ENCODE results near the gene ACAP3. TPM values are rescaled to one million over a fixed set of nuclear protein-coding genes. Genes with fewer than 3 reads are reported as not detected.
A peak's percentile ranks its signal among the peaks of the same experiment; 100 is the strongest.

Gene ACAP3
- total RNA-seq, 1 donor from 2014 or later = 97.3 TPM

GRCh38 chr1:1272341-1273208 lies 35.2 kb downstream of the ACAP3 start:
- Mint-ChIP-seq H3K9me3 (no peaks in the 10 kb centered on the region), H3K4me3 (peak overlapping the region; percentile 84), H3K27me3 (ENCODE audit: low read depth) (no peaks in the 10 kb centered on the region), H3K36me3 (peaks cover 1% of the 10 kb centered on the region), H3K27ac (peak overlapping the region; percentile 87), H3K4me1 (peaks cover 33% of the 10 kb centered on the region)
- no peak for DNase-seq (ENCODE audit: low spot score in 2 of 2, unreplicated experiment in 2 of 2)
- TF ChIP-seq, protein P1, sequence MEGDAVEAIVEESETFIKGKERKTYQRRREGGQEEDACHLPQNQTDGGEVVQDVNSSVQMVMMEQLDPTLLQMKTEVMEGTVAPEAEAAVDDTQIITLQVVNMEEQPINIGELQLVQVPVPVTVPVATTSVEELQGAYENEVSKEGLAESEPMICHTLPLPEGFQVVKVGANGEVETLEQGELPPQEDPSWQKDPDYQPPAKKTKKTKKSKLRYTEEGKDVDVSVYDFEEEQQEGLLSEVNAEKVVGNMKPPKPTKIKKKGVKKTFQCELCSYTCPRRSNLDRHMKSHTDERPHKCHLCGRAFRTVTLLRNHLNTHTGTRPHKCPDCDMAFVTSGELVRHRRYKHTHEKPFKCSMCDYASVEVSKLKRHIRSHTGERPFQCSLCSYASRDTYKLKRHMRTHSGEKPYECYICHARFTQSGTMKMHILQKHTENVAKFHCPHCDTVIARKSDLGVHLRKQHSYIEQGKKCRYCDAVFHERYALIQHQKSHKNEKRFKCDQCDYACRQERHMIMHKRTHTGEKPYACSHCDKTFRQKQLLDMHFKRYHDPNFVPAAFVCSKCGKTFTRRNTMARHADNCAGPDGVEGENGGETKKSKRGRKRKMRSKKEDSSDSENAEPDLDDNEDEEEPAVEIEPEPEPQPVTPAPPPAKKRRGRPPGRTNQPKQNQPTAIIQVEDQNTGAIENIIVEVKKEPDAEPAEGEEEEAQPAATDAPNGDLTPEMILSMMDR (IDR thresholded peaks at IDR 0.05; ENCODE audit: unreplicated experiment) = no peak

GRCh38 chr1:1270813-1271212 lies 36.9 kb downstream of the ACAP3 start:
- Mint-ChIP-seq H3K27ac (peak overlapping the region; percentile 59), H3K4me3 (peak overlapping the region; percentile 65), H3K4me1 (peaks cover 33% of the 10 kb centered on the region), H3K9me3 (no peaks in the 10 kb centered on the region), H3K27me3 (ENCODE audit: low read depth) (no peaks in the 10 kb centered on the region), H3K36me3 (peaks cover 8% of the 10 kb centered on the region)
- TF ChIP-seq, protein P1 (IDR thresholded peaks at IDR 0.05; ENCODE audit: unreplicated experiment) = no peak
- DNase-seq (ENCODE audit: low spot score in 2 of 2, unreplicated experiment in 2 of 2) = no peak

- H3K4me1 Mint-ChIP-seq = peaks cover 28% of the 10 kb centered on the region
- H3K36me3 Mint-ChIP-seq = peaks cover 10% of the 10 kb centered on the region
- TF ChIP-seq, protein P1 (IDR thresholded peaks at IDR 0.05; ENCODE audit: unreplicated experiment) = no peak
- no peaks in the 10 kb centered on the region for H3K9me3 Mint-ChIP-seq
- DNase-seq (ENCODE audit: low spot score in 2 of 2, unreplicated experiment in 2 of 2) = no peak
- no peaks in the 10 kb centered on the region for H3K27me3 Mint-ChIP-seq (ENCODE audit: low read depth)
- H3K27ac Mint-ChIP-seq = no peak overlapping the region
- no peak overlapping the region for H3K4me3 Mint-ChIP-seq
Measured at GRCh38 chr1:1268284-1268682, 39.4 kb downstream of the ACAP3 start.

DNA sequence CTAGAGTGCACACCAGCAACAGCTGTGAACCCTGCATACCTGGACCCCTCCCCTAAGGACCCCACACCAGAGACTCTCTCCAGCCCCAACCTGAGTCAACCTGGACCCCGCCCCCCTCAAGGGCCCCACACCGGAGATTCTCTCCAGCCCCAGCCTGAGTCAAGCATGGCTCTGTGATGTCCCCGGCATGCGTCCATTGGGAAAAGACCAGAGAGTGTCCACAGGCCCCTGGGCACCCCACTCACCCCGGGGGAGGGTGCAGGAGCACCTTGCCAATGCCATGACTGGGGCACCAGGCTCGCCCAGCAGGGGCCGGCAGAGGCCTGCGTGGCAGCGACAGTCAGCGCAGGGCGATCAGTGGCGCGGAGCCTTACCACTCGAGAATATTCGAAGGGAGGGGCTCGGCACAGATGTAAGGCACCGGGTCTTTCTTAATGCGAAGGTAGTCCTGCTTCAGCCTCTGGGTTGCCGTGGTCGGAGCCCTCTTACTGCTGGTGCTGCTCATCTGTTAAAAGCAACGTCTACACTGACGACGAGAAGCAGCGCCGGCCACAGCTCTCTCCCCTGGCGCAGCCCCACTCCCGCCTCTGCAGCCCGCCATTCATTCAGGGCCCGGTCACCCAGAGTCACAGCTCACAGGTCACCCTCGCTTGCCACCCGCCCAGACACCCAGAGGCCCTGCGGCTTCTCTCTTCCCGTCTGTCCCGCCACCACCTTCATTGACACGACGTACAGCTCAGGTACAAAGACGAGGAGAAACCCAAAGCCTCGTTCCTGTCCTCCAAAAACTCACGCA lies 40.0 kb downstream of the ACAP3 start:
- TF ChIP-seq, protein P1 (IDR thresholded peaks at IDR 0.05; ENCODE audit: unreplicated experiment) = no peak
- DNase-seq (ENCODE audit: low spot score in 2 of 2, unreplicated experiment in 2 of 2) = no peak
- Mint-ChIP-seq H3K36me3 (peaks cover 14% of the 10 kb centered on the region), H3K27ac (no peak overlapping the region), H3K4me3 (no peak overlapping the region), H3K27me3 (ENCODE audit: low read depth) (no peaks in the 10 kb centered on the region), H3K9me3 (no peaks in the 10 kb centered on the region), H3K4me1 (peaks cover 23% of the 10 kb centered on the region)

- no peak overlapping the region for H3K27ac Mint-ChIP-seq
- no peaks in the 10 kb centered on the region for H3K27me3 Mint-ChIP-seq (ENCODE audit: low read depth)
- TF ChIP-seq, protein P1 (IDR thresholded peaks at IDR 0.05; ENCODE audit: unreplicated experiment) = no peak
- H3K9me3 Mint-ChIP-seq = no peaks in the 10 kb centered on the region
- peaks cover 27% of the 10 kb centered on the region for H3K36me3 Mint-ChIP-seq
- no peaks in the 10 kb centered on the region for H3K4me1 Mint-ChIP-seq
- DNase-seq (ENCODE audit: low spot score in 2 of 2, unreplicated experiment in 2 of 2) = no peak
- no peak overlapping the region for H3K4me3 Mint-ChIP-seq
Measured at GRCh38 chr1:1264868-1265272, 42.9 kb downstream of the ACAP3 start.
